NB4 (cell line): ENCODE measurements around the gene MELTF.

Experiments
- CTCF ChIP-seq: IDR thresholded peaks from one replicate; pipeline ENCODE4 v1.5.1; 2012; ENCODE audit warnings: low read depth, low read length
- MYC ChIP-seq: IDR thresholded peaks from 2 replicates; pipeline ENCODE4 v1.6.1; 2011; ENCODE audit warnings: low read depth, low read length

DNA sequence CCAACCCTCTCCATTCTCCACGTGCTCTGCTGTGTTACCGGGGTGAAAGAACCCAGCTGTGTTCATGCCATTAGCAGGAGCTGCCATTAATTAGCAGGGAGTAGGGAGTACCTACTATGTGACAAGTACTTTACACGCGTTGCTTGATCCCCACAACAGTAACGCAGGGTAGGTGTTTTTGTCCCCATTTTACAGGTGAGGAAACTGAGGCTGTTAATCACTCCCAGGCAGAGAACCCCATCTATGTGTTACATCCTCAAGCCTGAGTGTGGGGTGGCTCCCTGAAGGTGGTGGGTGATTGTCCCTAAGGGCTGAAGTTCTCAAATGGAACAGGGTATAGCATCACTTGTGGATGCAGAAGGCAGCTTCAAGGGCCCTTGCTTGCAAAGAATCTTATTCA, 22.8 kb downstream of the MELTF start:
- no peak for TF ChIP-seq CTCF
- TF ChIP-seq MYC: no peak
